GM18858 (cell line): ENCODE data around the gene TSEN34.
"Not testable (repeated sequence)": the region's sequence is repeated elsewhere in the genome, so short reads cannot be mapped to it uniquely, and the experiment has no call there.

ENCODE experiments used
- ATAC-seq: cut with Tn5 transposase; IDR thresholded peaks from one replicate; pipeline ENCODE4 v1.9.1; 2021; ENCODE audit not compliant: unreplicated experiment

Gene TSEN34

DNA sequence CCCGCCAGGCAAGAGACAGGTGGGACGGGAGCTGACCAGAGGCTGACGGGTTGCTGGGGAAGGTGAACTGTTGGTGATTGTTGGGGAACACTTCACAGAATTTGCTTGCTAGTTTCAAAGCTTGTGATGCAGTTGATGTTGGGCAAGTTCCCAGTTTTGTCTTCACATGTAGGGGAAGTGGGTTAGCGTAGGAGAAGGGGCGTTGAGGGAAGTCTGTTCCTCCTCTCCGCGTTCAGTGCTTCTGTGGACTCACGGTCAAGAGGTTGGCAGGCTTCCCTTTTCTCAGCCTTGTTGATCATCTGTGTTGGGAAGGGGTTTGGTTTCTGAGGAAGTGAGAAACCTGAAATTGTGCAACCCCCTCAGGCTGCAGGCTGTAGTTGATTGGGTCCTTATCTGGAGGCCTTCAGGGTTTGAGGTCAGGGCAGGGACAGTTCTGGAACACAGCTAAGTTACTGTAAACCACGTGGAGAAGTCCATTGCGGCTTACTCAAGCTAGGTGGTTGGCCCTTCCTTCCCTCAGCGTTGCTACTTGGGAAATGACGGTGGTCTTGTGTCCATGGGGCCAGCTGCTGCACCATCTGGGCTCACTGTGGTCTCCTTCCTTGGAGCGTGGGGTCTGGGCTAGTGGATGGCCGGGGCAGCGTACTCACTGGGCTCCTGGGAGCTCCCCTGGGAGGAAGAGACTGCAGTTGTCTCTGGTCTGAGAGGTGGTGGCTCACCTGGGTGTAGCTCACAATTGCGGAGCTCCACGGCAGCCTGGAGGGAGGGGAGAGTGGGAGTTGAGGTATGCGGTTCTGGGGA is 17.1 kb downstream of the TSEN34 start:
- no peak for ATAC-seq

DNA sequence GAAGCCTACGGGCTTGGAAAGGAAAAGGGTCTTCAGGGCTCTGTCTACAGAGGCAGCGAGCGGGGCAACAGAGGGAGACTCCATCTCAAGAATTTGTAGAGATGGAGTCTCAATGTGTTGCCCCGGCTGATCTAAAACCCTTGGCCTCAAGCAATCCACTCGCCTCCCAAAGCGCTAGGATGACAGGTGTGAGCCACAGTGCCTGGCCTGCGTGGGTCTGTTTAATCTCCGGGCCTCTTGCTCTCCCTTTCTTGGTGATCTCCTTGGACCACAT is 17.6 kb downstream of the TSEN34 start:
- ATAC-seq, result no peak

DNA sequence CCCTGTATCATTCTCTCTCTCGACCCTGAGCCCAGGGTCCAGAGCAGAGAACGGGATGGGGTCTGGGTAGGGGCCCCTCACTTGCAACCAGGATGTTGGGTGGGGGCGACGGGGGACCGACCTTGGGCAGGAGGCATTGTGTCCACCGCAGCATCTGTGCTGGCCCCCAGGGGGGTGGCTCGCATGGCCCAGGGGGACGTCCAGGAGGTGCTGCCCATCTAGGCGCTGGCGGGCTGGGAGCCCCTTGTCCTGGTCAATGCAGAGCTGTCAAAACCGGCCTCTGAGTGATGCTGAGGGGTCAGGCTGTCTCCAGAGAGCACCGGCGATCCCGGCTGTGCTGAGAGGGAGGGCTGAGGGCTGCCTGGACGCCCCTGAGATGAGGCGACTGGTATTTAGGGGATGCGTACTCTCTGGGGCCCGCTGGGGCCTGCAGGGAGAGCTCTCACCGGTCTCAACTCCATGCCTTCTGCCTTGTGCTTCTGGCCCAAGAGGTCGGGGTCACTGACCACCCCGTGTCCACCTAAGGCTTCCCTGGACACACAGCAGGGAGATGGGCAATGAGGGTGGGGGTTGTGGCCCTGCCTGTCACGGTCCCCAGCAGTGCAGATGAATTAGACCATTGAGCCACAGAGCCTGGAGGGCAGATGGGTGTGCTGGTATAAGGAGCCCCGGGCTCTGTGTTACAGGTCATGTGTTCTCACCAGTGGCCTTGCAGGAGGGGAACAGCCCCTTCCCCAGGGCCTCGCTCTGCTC is 18.1 kb downstream of the TSEN34 start:
- ATAC-seq, result no peak

DNA sequence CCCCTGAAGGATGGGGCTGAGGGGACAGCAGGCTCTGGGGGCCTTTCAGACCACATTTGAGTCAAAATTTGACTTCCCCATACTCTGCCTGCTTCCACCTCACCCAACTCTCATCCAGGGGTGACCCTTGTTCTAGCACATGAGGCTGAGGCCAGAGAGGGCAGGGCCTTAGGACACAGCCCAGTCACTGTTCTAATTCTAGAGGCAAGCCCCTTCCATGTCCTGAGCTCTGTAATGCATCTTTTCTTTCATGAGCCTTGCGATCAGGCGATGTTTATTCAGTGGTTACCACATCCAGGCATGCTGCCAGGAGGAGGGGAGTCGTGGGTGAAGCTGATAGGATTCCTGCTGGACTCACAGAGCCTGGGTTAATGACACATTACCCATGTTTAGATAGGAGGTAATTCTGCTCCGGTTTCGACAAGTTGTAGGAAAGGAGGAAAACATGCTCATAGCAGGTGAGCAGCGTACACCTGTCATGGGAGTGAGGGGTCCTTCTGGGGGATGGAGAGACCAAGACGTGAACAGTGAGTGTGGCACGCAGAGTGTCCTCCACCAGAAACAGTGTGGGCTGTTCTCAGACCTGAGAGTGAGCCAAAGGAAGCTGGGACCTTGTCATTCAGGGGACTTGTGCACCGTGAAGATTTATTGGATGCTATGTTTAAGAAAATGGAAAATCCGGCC is 18.8 kb downstream of the TSEN34 start:
- ATAC-seq, result no peak

DNA sequence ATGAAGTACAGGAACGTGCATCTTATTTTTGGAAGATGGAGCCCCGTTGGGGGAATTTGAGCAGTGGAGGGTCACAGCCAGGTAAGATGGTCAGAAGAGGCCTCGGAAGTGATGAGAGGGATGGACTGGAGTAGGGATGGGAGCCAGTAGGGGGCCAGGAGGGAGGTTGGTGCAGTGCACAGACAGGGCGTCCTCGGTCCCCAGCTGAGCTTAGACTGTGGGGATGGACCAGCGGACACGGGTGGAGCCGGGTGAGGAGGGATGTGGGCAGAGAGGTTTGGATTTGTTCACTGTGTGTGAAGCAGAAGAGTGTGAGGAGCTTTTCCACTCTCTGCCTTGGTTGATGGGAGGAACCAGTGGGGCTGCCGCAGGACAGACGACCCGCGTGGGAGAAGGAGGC is 20.1 kb downstream of the TSEN34 start:
- ATAC-seq, result no peak

DNA sequence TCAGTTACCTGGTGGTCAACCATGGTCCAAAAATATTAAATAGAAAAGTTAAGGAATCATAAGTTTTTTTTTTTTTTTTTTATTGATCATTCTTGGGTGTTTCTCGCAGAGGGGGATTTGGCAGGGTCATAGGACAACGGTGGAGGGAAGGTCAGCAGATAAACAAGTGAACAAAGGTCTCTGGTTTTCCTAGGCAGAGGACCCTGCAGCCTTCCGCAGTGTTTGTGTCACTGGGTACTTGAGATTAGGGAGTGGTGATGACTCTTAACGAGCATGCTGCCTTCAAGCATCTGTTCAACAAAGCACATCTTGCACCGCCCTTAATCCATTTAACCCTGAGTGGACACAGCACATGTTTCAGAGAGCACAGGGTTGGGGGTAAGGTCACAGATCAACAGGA is 23.1 kb downstream of the TSEN34 start:
- ATAC-seq, result not testable (repeated sequence)

DNA sequence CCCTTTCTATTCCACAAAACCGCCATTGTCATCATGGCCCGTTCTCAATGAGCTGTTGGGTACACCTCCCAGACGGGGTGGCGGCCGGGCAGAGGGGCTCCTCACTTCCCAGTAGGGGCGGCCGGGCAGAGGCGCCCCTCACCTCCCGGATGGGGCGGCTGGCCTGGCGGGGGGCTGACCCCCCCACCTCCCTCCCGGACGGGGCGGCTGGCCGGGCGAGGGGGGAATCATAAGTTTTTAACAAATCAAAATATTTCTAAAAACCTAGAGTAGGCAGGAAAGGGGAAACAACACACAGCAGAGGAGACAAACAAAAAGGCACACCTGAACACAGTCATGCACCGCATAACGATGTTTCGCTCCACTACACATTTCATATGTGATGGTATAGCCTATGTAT is 23.6 kb downstream of the TSEN34 start:
- not testable (repeated sequence) for ATAC-seq

DNA sequence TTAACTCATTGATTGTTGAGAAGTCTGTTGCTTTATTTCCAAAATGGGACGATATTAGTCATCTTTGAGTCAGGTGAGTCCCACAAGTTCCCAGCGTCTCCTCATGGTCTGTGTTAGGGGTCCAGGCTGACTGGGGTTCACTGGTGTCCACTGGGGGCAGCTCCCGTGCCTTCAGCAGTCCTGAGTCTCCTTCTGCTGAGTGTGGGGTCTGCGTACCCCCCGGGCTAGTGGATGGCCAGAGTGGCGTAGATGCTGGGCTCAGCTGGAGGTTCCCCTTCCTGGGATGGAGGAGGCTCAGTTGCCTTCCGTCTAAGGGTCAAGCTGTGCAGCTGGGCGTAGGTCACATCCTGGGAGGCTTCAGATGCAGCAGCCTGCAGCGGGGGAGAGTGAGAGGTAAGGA is 25.8 kb downstream of the TSEN34 start:
- ATAC-seq, result no peak

DNA sequence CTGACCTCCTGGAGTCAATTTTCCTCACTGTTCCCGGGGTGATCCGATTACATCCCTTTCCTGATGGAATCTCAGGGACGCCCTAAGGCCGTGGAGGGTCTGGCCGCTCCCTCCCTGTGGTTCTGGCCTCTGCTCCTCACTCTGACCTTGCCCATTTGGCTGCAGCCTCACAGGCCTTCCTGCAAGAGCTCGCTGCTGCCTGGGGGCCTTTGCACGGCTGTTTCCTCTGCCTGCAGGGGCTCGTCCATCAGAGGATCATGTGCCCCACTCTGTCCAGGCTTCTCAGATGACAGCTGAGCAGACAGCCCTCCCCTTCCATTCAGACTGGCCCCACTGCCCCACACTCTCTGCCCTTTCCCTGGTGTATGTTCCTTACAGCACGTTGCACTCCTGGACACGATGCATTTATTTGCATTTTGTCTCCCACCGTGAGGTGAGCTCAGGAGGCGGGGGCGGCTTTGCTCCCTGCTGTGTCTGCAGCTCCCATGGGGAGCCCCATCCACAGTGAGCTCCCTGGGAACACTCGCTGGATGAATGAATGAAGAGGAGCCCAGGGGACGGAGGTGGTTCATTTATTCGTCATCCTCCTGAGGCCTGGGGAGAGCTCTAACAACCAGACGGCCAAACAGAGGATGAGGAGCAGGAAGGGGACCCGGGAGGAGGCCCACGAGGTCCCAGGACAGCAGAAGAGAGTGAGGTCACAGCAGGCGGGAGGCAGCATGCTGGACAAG is 26.6 kb downstream of the TSEN34 start:
- ATAC-seq, result not testable (repeated sequence)

DNA sequence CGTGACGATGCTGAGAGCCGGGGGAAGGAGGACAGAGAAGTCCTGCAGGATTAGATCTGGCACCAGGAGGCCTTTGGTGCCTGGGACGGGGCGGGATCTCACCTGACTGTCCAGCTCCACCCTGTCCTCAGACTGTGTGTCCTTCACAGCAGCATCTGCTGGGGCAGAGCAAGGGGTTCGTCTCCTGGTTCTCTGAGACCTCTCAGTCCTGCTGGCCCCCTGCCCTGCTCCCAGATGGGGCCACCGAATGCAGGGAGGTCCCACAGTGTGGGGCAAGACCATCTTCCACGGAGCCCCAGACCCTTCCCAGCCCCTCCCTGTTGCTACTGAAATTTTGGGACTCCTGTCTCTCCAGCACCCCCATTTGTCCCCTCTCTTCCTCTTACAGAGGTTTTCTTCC is 27.2 kb downstream of the TSEN34 start:
- no peak for ATAC-seq

DNA sequence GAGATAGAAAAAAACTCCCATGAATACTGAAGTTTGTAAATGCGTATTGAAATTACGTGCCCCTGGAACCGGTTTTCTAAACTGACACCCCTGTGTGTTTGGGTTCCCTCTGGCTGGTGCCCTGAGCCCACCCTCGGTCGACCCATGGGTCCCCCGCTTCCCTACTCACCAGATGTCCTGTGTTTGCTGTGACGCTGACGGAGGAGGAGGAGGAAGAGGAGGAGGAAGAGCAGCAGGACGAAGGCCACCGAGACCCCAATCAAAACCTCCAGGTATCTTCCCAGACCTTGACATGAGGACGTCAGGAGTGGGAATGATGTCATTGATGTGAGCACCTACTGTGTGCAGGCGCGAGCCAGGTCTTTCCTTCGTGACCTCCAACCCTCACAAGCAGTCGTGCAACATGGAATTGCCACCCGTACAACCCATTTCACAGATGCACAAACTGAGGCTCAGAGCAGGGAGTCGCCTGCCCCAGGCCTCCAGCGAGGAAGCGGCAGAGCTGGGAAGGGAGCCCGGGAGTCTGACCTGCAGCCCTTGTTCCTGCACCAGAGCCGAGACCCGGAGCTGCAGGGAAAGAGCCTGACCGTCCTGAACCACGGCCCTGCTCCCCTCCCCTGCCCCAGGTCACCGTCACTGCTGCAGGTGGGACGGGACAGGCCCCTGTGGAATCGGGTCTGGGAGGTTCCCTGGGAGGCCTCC is 28.0 kb downstream of the TSEN34 start:
- ATAC-seq, result no peak

DNA sequence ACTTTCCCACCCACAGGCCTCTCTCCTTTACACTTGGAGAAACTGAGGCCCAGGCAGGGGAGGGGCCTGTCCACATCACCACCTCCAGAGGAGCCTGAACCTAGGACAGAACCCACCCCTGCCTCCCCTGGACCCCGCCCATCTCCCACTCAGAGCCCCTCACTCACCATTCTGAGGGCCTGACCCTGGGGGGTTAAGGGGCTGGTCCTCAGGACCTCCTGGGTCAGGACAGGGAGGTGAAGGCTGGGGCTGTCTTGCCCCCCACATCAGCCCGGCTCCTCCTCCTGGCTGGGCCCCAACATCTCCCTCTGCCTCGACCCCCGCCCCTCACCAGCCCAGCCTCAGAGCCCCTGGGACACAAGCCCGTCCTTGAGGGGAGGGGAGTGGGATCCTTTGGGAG is 28.6 kb downstream of the TSEN34 start:
- ATAC-seq, result not testable (repeated sequence)

DNA sequence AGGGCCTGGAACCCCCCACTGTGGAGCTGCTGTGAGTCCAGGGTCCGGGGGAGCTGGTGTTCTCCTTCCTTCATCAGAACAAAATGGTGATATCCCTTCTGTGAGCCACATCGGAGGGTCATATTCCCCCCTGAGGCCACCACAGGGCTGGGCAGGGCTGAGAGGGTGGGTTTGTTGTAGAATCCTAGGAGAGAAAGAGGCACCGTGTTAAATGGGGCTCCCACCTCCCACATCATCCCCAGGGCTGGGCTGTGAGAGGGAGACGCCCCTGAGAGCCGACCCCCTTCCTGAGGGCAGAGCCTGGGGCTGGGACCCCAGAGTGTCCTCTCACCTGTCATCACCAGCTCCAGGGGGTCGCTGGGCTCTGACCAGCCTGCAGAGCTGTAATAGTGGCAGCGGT is 30.8 kb downstream of the TSEN34 start:
- not testable (repeated sequence) for ATAC-seq

DNA sequence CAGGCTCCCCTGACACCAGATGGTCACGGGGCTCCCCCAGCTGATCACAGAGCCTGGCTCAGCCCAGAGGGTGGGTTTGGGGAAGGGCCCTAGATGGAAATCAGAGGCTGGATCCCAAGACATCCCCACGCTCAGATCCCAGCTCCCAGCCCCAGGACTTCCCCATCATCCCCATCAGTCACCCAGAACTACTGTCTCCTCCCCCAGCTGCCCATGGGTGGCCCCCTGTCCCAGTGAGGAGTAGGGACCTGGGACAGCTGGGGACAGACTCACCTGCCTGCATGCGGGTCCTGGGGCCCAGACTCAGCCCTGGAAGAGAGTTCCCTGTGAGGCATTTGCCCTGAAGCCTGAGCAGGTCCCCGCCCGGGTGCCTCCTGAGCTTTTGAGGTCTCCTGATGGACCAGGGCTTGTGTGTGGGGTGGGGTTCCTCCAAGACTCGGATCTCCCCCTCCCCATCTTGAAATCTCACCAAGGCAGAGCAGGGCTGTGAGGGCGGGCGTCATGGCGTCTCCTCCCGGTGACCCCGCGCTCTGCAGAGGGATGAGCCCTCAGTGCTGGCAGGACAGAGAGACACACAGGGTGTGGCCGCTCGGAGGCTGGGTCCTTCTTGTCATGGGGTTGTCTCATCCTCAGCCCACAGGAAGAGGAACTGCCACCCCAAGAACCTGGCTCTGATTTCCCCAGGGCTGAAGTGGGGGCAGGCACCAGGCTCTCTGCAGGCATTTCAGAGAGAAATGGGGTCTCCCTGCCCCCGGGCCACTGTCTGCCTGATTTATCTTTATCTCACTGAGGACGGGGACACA is 31.6 kb downstream of the TSEN34 start, which contains the start of gene LILRB3:
Gene LILRB3, minus strand, starts transcription at position 534 of the 803 bp plus-strand sequence. Its CDS starts 31 bp downstream, at position 503.
- ATAC-seq, result not testable (repeated sequence)

DNA sequence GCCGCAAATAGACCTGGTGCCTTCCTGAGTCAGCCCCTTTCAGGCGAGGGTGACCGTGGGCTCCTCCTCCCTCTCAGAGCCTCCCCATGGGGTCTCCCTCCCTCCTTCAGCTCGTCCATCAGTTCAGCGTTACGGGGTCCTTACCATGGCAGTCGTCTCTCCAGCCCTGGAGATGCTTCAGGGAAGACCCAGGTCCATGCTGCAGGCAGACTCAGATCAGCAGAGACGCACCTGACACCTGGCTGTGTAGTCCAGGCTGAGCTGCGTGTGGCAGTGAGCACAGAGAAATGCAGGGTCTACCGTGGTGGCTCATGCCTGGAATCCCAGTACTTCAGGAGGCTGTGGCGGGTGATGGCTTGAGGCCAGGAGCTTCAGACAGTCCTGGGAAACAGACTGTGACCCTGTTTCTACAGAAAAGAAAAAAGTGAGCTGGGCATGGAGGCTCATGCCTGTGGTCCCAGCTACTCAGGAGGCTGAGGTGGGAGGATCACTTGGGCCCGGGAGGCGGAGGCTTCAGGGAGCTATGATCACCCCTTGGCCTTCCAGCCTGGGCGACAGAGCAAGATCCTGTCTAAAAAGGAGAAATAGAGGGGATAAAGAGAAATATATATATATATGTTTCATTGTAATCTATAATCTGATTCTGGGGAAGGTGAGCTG is 32.3 kb downstream of the TSEN34 start:
- ATAC-seq, result not testable (repeated sequence)

DNA sequence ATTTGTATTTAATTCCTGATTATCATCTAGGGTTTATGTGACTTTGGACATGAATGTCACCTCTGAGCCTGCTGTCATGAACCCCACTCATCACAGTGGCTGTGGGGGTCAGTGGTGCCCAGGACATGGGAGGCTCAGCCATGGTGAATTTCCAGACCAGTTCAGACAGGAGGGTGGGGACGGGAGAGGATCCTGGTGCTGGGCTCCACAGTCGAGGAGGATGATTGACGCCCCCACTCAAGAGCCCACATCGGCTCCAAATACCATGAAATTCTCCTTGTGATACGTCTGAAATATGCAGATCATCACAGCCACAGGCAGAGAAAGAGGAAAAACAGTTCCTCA is 32.8 kb downstream of the TSEN34 start:
- not testable (repeated sequence) for ATAC-seq

DNA sequence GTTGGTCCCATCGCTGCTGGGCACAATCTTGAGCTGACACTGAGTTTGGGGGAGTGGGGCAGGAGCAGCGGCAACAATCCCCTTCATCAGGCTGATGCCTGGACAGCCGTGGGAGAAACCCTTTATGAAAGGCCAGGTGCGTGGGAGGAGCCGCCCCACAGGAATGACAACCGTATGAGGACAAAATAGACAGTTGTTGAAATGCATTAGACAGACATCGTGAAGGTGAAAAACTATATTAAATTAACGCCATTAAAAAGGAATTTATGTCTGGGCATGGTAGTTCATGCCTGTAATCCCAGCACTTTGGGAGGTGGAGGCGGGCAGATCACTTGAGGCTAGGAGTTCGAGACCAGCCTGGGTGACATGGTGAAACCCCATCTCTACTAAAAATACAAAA is 33.5 kb downstream of the TSEN34 start:
- ATAC-seq, result not testable (repeated sequence)

DNA sequence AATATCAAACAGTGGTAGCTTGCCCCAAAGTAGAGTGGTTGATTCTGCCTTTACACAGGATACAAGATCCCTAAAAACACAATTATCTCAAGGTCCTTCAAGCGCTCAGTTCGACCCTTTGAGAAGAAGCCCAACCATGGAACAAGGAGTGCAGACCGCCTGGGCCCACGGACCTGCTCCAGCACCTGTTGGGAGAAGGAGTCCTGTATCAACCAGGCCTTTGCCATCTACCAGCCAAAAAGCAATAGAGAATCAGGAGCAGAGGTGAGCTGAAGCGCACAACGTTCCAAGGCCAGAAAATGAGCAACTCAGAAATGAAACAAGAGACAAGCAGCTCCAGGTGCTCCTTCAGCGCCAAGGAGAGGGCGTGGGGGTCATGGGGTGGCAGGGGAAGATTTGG is 38.0 kb downstream of the TSEN34 start:
- ATAC-seq, result no peak

DNA sequence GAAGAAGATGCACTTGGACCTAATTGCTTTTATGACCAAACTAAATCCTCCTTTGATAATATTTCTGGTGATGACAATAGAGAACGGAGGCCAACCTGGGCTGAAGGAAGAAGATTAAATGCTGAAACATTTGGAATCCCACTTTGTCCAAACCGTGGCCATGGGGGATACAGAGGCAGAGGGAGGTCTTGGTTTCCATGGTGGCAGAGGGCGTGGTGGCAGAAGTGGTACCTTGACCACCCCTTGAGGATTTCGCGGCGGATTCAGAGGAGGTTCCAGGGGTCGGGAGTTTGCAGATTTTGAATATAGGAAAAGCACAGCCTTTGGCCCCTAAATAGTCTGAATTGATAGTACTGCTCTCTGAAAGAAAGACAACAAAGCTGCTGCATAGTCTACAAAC is 38.9 kb downstream of the TSEN34 start:
- ATAC-seq, result no peak
